DMS 273 (cell line): ENCODE measurements around the gene HOOK2.
"Not testable (repeated sequence)": the region's sequence is repeated elsewhere in the genome, so short reads cannot be mapped to it uniquely, and the experiment has no call there.

Experiments
- DNase-seq: peaks from one replicate; lab custom pipeline; 2025; ENCODE audit not compliant: unreplicated experiment; lab: John Stamatoyannopoulos, UW

HOOK2 gene

DNA sequence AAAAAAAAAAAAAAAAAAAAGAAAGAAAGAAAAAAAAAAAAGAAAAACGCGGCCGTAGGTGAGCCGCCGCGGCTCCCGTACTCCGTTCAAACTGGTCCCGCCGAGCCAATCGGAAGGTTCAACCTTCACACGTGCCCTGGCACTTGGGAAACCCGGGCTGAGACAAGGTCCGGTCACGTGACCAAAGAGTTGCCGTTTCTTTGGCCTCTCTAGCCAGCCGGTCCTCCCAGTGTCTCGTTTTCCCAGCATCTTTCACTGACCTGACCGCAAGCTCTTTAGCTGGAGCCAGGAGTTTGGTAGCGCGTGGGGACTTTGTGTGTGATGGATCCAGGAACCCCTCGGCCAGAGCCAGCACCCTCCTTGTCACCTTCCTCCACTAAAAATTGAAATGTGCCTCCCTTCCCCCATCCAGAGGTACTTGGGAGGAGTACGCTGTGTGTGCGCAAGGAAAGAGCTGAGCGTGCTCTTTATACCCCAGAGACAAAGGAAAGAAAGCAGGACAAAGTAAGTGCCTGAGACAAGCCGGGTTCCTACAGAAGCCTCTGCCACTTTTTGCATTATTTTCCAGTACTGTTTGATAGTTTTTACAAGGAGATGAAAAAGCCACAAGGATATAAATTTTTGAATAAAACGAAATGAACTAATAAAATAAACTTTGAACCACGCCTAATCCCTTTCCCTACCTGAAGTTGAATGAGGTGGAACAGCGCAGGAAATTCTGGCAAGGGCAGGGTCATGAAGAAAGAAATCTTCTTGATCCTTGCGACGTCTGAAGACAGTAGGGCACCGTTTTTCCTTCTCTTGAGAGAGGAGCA is 52.6 kb downstream of the HOOK2 start:
- DNase-seq = peak; percentile 100

DNA sequence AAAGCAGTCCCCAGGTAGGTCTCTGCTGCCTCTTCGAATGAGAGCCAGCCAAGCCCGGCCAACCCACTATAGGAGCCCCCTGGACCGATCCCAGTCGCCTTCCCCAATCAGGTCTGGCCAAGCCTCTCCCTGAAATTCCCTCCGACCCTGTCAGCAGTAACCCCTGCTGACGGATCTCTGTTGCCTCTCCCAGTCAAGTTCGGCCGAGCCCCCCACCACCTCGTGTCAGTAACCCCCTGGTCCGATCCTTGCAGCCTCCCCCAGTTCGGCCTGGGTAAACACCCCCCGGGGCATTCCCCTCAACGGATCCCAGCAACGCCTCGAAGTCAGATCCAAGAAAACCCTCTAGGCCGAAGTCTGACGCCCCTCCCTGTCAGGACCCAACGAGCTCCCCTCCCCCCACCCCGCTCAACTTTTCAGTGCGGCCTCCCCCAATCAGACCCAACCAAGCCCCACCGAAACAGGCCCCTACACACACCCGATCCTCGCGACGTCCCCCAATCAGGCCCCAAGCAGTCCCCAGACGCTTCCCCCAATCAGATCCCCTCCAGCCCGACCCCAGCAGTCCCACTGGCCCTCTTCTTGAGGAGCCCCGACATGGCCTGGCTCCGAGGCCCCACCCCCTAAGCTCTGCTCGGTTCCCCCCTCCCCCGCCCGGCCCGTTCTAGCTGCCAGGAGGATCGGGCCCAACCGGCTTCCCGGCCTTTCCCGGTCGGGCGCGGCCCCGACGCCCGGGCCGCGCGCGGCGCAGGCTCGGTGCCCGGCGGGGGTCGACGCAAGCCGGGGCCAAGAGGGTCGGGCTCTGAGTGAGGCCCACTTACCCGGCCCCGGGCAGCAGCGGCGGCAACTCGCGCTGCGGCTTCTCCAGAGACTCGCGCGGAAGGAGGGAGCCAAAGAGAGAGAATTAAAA is 53.4 kb downstream of the HOOK2 start:
- peak; percentile 77 for DNase-seq

DNA sequence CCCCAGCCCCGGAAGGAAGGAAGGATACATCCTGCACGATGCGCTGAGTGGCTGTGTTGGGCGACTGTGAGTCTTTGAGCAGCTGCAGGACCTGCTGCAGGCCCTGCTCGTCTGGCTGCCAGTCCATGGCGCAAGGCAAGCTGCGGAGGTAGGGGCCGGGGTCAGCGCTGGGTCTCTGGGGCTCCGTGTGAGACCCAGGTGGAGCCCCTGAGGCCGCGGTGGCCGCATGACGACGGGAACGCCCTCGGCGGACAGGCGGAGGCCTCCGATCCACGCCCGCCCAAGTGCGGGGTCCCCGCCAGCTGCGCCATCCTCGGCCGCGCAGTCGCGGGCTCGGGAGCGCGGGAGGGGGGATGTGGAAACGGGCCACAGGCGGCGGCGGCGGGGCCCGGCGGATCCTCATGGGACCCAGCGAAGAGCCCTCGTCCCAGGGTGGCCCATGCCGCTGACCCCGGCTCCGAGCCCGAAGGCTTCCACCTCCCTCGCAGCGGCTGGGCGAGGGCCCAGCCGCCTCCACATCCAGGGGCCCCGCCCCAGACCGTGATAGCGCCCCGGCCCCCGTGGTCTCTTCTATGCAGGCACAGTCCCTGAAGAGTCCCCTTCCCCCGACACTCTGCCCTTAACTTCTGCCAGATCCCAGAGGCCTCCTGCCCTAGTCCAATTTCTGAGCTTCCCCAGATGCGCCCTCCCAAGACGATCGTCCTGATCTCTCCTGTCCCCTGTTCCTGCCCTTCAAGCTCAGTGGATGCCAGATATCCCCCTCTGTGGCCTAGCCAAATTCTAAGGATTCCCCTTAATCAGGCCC is 54.3 kb downstream of the HOOK2 start:
- peak; percentile 46 for DNase-seq

DNA sequence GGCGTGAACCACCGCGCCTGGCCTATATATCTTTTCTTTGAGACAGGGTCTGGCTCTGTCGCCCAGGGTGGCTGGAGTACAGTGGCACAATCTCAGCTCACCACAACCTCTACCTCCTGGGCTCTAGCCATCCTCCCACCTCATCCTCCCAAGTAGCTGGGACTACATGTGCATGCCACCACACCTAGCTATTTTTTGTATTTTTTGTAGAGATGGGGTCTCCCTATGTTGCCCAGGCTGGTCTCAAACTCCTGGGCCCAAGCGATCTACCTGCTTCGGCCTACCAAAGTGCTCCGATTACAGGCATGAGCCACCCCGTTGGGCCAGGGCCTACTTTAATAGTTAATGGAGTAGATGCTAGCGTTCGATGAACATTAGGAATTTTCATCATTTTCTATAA is 55.1 kb downstream of the HOOK2 start:
- no peak for DNase-seq

DNA sequence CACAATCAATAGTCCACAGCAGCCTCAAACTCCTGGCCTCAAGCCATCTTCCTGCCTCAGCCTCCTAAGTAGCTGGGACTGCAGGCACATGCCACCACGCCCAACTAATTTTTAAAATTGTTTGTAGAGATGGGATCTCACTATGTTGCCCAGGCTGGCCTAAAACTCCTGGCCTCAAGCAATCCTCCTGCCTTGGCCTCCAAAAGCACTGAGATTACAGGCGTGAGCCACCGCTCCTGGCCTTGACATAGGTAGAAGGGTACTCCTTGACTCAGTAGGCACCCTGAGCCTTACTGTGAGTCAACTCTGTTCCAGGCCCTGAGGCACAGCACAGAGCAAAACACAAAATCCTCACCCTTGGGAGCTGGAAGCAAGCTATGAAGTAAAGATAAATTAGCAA is 59.4 kb downstream of the HOOK2 start:
- no peak for DNase-seq

DNA sequence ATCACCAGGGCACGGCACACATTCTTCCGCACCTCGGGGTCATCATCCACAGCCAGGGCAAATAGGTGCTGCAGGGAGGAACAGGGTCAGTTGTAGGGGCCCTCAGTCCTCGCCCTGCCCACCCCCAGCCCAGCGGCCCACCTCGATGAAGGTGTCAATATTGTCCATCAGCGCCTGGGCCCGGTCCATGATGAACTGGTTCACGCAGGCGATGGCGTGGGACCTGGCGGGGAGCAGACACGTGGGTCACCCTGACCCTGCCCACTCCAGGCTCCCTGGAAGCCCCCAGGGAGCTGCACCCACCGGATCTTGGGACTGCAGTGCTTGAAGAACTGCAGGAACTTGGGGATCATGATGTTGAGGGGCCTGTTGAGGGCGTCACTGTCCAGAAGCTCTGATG is 60.2 kb downstream of the HOOK2 start:
- no peak for DNase-seq

DNA sequence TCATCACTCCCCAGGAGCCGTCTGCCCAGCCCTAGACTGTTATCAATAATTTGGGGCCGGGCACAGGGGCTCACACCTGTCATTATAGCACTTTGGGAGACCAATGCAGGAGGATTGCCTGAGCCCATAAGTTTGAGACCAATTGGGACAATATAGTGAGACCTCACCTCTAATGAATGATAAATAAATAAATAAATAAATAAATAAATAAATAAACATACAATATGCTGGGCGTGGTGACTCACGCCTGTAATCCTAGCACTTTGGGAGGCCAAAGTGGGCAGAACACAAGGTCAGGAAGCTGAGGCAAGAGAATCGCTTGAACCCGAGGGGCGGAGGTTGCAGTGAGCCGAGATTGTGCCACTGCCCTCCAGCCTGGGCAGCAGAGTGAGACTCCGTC is 62.0 kb downstream of the HOOK2 start:
- not testable (repeated sequence) for DNase-seq
